Glutamatergic neuron (in vitro differentiated cells): Measurements from ENCODE around the gene DCAF8L2. TPM values are rescaled to one million over a fixed set of nuclear protein-coding genes. Genes with fewer than 3 reads are reported as not detected.

ENCODE experiments used
- DNase-seq: peaks from one replicate; pipeline ENCODE4 v3.0.0; 2022
- H3K27ac Mint-ChIP-seq: one replicate; pipeline ENCODE4 v1.8.0; 2020; ENCODE audit warnings: mild to moderate bottlenecking, mixed read lengths, inconsistent platforms; ENCODE audit not compliant: unreplicated experiment
- H3K27me3 Mint-ChIP-seq: one replicate; pipeline ENCODE4 v1.8.0; 2020; ENCODE audit warnings: mild to moderate bottlenecking, moderate library complexity, mixed read lengths, inconsistent platforms; ENCODE audit not compliant: unreplicated experiment
- H3K36me3 Mint-ChIP-seq: one replicate; pipeline ENCODE4 v1.8.0; 2020; ENCODE audit warnings: mild to moderate bottlenecking, mixed read lengths, inconsistent platforms; ENCODE audit not compliant: unreplicated experiment
- H3K4me1 Mint-ChIP-seq: one replicate; pipeline ENCODE4 v1.8.0; 2020; ENCODE audit warnings: mild to moderate bottlenecking, low read depth, mixed read lengths, inconsistent platforms; ENCODE audit not compliant: unreplicated experiment
- H3K4me3 Mint-ChIP-seq: one replicate; pipeline ENCODE4 v1.8.0; 2020; ENCODE audit warnings: mild to moderate bottlenecking, mixed read lengths, inconsistent platforms; ENCODE audit not compliant: unreplicated experiment
- H3K9me3 Mint-ChIP-seq: one replicate; pipeline ENCODE4 v1.8.0; 2020; ENCODE audit warnings: mild to moderate bottlenecking, moderate library complexity, mixed read lengths, inconsistent platforms; ENCODE audit not compliant: unreplicated experiment
- total RNA-seq: library from RNA; stranded (reverse); fragmentation: NEBNext Ultra II Directional; extraction: Animal tissue kit (Norgen Biotek cat#: 25700); gene quantifications from one replicate; pipeline ENCODE4 v1.2.1, GENCODE V29; 2021; ENCODE audit not compliant: unreplicated experiment
- TF ChIP-seq, protein P1 (sequence below): fragments of 200-600 bp; sonication (generic); IDR thresholded peaks from one replicate; pipeline ENCODE4 v1.5.0; 2021; ENCODE audit not compliant: partially characterized antibody, unreplicated experiment

Gene DCAF8L2
- total RNA-seq, 1 donor from 2014 or later, result not detected

GRCh38 chrX:27660878-27661277 lies 70.7 kb downstream of the DCAF8L2 start:
- Mint-ChIP-seq H3K27ac (no peak overlapping the region), H3K9me3 (no peaks in the 10 kb centered on the region), H3K27me3 (no peaks in the 10 kb centered on the region), H3K36me3 (no peaks in the 10 kb centered on the region), H3K4me3 (no peak overlapping the region), H3K4me1 (no peaks in the 10 kb centered on the region)
- no peak for DNase-seq
- TF ChIP-seq, protein P1, sequence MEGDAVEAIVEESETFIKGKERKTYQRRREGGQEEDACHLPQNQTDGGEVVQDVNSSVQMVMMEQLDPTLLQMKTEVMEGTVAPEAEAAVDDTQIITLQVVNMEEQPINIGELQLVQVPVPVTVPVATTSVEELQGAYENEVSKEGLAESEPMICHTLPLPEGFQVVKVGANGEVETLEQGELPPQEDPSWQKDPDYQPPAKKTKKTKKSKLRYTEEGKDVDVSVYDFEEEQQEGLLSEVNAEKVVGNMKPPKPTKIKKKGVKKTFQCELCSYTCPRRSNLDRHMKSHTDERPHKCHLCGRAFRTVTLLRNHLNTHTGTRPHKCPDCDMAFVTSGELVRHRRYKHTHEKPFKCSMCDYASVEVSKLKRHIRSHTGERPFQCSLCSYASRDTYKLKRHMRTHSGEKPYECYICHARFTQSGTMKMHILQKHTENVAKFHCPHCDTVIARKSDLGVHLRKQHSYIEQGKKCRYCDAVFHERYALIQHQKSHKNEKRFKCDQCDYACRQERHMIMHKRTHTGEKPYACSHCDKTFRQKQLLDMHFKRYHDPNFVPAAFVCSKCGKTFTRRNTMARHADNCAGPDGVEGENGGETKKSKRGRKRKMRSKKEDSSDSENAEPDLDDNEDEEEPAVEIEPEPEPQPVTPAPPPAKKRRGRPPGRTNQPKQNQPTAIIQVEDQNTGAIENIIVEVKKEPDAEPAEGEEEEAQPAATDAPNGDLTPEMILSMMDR, result no peak

DNA sequence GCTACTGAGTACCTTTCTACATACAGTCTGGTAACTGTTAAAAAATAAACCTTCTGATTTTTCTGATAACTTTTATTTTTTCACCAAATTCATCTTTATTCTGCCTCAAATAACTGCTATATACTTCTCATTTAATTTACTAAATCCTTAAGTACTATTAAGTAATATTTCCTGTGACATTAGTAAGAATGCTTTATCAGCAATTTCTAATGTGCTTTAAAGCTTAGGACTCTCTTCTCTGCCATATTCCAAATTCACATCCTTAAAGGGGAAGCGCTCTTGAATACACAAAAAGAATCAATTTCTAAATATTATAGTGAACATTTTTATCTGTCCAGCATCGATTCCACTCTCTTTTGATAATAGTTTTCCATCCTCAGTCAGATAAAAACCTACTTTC lies 81.1 kb downstream of the DCAF8L2 start:
- TF ChIP-seq, protein P1, result no peak
- no peak for DNase-seq
- Mint-ChIP-seq H3K4me3 (no peak overlapping the region), H3K27ac (no peak overlapping the region), H3K36me3 (no peaks in the 10 kb centered on the region), H3K4me1 (no peaks in the 10 kb centered on the region), H3K27me3 (no peaks in the 10 kb centered on the region), H3K9me3 (no peaks in the 10 kb centered on the region)

DNA sequence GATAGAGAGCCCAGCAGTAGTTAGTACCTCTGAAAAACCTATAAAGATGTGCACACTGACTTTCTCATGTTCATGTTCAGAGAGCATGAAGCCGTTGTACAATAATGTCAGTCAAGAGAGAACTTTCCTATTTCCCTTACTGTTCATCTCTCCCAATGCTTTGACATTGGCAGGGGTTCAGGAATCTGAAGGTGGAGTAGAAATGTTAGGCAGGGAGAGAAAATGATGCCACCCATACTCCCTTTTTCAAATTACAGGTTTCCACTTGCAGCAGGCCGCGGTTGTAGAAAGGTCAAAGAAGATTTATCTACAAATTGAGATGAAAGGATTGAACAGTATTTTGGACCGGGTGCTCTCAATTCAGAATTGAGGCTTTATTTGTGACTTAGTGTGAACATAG lies 84.3 kb downstream of the DCAF8L2 start:
- DNase-seq, result no peak
- TF ChIP-seq, protein P1, result no peak
- H3K9me3 Mint-ChIP-seq, result peaks cover 2% of the 10 kb centered on the region
- no peak overlapping the region for H3K27ac Mint-ChIP-seq
- no peaks in the 10 kb centered on the region for H3K4me1 Mint-ChIP-seq
- no peaks in the 10 kb centered on the region for H3K27me3 Mint-ChIP-seq
- H3K4me3 Mint-ChIP-seq, result no peak overlapping the region
- no peaks in the 10 kb centered on the region for H3K36me3 Mint-ChIP-seq

DNA sequence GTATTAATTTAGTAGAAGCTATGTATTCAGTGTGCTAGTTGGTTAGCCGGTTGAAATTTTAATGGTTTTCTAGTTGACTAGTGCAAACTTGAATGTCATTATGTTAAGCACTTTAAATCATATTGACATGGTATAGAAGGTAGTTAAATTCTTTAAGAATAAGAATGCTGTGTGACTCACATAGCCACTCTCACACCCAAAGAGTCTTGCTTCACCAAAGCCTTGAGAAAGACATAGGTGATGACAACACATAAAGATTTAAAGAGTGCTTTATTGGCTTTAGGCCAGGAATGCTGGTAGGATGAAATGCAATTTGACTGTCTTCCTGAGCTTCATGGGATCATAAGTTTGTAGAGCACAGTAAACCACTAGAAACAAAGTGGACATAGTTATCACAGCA lies 85.3 kb downstream of the DCAF8L2 start:
- TF ChIP-seq, protein P1, result no peak
- H3K9me3 Mint-ChIP-seq, result peaks cover 2% of the 10 kb centered on the region
- H3K36me3 Mint-ChIP-seq, result no peaks in the 10 kb centered on the region
- DNase-seq, result no peak
- H3K4me3 Mint-ChIP-seq, result no peak overlapping the region
- H3K27me3 Mint-ChIP-seq, result no peaks in the 10 kb centered on the region
- H3K27ac Mint-ChIP-seq, result no peak overlapping the region
- no peaks in the 10 kb centered on the region for H3K4me1 Mint-ChIP-seq

DNA sequence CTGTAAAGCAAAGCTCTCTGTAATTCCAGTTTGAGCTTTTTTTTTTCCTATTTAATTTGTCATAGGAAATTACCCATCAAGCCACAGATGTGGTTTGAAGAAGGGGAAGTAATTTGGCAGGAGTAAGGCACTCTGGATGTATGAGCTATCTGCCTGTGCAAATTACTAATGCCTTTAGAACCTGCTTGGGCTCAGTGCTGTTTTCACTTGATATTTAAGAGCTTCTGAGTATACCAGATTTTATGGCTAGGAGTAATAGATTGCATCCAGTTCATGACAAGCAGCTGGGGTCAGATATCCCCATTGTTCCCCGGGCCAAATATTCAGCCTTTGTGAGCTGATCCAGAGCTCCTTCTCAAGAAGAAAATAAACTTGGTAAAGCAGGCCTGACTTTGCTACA lies 89.1 kb downstream of the DCAF8L2 start:
- H3K9me3 Mint-ChIP-seq, result peaks cover 2% of the 10 kb centered on the region
- H3K4me1 Mint-ChIP-seq, result no peaks in the 10 kb centered on the region
- no peaks in the 10 kb centered on the region for H3K36me3 Mint-ChIP-seq
- no peak for DNase-seq
- no peak overlapping the region for H3K27ac Mint-ChIP-seq
- TF ChIP-seq, protein P1, result no peak
- H3K4me3 Mint-ChIP-seq, result no peak overlapping the region
- no peaks in the 10 kb centered on the region for H3K27me3 Mint-ChIP-seq
